Activated CD8-positive, alpha-beta memory T cell treated with anti-CD3 and anti-CD28 coated beads for 1 hour (primary cell): ENCODE data around the gene KDM4C.
"Not testable (repeated sequence)": the region's sequence is repeated elsewhere in the genome, so short reads cannot be mapped to it uniquely, and the experiment has no call there.

Experiments
- DNase-seq, 2 donors: peaks; one replicate each; pipeline ENCODE4 v3.0.0-alpha.2; 2020; ENCODE audit warnings: low read depth in 1 of 2; ENCODE audit errors: extremely low read depth in 1 of 2

The KDM4C gene

DNA sequence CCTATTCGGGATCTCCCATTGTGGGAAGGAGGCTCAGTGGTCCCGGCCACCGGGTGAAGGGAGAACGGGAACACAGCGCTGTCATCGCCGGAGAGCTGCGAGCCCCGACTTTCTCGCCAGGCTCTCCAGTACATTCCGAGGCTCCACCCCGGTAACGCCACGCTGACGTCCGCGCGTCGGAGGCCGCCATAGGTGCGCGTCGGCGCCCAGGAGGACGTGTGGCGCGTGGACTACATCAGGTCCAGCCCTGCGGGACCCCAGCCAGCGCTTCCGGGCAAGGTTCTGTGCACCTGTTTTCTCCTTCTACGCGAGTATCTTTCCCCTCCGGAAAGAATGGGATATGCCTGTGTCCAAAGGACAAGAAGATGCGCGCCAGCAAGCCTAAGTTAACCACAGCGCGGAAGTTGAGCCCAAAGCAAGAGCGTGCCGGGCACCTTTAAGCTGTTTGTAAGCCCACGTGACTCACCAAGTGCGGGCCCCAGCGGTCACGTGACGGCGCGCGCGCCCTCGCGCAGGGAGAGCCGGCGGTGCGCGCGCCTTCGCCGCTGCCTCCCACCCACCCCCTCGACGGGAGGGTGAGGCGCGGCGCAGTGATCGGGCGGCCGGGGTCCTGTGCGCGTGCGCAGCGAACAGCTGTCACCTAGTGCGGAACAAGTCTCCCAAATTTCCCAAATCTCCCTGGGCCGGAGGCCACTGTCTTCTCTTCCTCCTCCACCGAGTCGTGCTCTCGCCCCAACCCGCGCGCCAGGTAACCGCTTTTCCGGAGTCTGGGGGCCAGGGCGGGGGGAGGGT lies at the start of gene KDM4C:
Gene KDM4C, plus strand, starts transcription at position 518 of the 792 bp plus-strand sequence. CDS start 35,016 bp downstream, outside the sequence.
- DNase-seq: peak; percentile 74 to 91

DNA sequence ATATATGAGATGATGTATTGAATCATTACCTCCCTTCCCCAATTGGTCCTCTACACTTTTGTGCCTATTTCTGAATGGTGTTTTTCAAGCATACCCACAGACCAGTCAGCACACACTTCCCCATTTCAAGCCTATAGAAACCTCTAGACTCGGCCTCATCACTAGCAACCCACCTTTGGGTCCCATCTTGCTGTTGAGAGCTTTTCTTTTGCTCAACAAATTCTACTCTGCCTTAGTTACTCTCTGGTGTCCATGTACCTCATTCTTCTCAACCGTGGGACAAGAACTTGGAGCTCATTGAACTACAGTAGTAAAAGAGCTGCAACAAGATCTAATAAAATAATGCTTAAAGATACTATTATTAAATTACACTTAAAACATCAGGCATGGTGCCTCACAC lies 49.0 kb upstream of the KDM4C start:
- no peak for DNase-seq

DNA sequence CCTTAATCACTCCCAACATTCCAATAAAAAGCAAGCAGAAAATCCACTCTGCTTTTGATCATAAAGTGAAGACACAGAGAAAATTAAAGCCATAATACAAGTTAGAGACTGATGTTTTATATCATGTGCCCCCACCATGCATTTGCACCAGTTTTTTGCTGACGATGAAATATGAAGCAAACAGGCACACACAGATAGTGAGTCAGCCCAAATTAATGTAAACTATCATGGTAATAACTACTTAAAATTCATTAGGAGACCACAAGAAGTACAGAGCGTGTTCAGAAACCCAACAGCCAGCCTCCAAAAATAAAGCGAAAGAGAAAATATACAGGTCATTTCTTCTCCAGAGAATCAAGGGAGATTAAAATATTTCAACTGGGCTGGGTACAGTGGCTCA lies 46.4 kb upstream of the KDM4C start:
- DNase-seq: no peak

DNA sequence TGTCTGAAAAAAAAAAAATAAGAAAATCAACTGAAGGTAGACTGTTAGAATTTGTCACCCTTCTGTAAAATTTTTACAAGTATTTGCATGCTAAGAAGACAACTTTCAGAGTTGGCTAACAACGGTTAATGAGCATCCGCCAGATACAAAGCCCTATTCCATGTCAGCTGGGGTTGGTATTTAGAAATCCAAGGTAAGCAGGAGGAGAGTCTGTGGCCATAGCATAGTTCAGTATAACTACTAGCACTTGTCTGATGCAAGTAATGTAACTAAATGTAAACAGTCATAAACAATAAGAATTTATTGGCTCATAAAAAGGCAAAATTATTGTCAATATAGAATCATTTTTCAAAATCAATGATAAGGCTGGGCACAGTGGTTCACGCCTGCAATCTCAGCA lies 45.7 kb upstream of the KDM4C start:
- DNase-seq: no peak

DNA sequence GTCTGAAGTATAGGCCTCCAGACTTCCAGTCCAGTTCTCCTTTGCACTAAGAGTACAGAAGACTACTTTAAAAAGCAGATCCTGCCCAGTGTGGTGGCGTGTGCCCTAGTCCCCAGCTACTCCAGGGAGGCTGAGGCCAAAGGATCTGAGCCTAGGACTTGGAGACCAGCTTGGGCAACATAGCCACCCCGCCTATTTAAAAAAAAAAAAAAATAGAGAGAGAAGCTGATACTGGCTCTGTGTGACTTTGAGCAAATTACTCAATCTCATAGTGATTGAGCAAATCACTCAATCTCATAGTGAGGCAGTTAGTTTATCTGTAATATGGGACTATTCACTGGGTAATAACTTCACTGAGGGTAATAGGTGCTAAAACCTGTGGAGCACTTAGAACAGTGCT lies 43.6 kb upstream of the KDM4C start:
- DNase-seq: no peak

DNA sequence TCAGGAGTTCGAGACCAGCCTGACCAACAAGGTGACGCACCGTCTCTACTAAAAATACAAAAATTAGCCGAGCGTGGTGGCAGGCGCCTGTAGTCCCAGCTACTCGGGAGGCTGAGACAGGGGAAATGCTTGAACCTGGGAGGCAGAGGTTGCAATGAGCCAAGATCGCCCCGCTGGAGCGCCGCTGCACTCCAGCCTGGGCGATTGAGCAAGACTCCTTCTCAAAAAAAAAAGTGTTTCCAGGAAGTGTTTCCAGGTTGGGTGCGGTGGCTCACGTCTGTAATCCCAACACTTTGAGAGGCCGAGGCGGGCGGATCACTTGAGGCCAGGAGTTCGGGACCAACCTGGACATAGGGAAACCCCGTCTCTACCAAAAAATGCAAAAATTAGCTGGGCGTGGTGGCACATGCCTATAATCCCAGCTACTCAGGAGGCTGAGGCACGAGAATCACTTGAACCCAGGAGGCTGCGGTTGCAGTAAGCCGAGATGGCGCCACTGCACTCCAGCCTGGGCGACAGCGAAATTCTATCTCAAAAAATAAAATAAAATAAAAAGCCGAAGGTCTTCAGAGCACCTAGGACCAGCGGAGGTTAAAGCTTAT lies 42.5 kb upstream of the KDM4C start:
- not testable (repeated sequence) for DNase-seq

DNA sequence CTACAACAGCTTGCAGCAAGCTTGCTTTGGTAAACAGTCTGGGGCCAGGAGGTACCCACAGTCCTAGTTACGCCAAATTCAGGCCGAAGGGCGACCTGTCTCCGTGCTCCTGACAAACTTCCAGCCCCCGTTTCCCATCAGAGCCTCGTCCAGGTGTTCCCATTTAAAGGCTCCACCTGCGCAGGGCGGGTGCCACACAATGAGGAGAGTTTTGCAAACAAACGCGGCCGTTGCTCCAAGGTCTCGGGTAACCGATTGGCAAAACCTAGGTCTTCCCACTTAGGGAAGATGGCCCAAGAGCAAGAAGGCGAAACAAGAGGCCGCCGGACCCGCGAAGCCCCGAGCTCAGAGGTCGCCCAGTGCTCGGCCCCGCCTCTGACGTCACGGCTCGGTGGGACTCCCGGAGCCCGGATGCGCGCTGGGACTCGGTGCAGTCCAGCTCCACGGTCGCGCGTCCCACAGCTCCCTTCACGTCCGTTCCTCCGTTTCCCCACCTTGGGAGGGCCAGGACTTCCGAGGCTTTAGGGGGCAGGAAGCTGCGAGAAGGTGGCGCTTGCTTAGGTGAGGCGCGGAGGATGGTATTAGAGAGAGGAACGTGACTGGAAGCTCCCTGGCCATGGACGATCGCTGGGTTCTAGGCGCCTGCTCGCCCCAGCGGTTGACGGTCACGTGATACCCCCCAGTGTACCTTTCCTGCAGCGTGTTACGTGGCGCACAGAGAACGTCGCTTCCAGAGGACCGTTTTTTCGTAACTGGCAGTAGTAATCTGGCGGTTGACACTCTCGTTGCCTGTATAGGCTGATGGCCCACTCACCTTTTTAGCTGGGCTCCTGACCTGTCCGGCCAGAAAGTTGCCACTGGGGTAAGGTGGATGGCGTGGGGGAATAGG lies 41.8 kb upstream of the KDM4C start:
- peak; percentile 21 to 47 for DNase-seq

DNA sequence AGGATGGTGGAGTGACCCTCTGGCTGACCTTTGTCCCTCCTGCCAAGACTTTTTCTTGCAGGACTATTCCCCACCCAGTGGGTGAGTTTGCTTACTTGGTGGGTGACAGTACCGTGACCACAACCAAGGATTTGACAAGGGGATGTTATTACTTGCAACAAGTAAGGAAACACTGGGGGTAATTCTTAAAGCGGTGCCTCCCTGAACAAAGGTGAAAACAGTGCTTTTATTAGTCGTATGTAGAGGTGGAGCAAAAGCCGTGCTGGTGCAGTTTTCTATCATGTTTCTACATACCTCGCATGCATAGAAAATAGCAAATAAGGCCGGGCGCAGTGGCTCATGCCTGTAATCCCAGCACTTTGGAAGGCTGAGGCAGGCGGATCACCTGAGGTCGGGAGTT lies 41.0 kb upstream of the KDM4C start:
- no peak for DNase-seq

DNA sequence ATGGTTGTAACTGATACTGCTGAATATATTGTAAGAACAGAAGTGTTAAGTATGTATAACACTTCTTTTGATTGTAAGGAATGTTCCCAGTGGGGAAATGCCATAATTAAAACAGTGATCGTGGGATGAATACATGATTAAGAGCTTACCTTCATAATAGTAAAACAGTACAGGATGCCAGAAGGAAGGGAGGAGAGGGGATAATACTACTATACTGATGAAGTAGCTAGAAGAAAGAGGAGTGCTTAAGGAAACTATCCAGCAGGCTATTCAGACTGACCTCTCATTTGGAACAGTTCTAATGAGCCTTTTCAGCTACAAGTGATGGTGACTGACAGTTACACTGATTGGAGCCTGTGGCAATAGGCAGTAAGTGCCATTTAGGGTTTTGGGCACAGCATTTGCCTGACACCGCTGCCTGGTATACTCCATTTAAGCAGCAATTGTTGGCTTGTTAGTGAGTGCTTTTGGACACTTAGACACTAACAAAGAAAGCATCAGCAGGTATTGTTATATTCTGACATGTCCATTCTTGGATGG lies 33.8 kb upstream of the KDM4C start:
- DNase-seq: no peak

DNA sequence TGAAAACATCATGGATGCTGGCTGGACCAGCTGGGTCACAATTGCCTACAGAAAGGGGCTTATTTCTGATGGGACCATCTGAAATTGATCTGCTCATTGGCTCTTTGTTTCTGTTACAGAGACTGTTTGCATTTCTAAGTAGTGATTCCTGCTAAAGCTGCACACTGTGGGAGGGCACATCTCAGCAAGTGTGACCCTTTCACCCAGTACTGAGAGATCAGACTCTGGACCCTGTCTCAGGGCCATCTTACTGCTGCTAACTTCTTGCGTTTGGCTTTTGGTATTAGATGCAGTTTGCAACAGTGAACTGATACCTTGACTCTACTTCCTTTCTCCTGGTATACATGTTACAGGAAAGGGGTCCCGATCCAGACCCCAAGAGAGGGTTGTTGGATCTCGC lies 24.5 kb upstream of the KDM4C start:
- DNase-seq: no peak

DNA sequence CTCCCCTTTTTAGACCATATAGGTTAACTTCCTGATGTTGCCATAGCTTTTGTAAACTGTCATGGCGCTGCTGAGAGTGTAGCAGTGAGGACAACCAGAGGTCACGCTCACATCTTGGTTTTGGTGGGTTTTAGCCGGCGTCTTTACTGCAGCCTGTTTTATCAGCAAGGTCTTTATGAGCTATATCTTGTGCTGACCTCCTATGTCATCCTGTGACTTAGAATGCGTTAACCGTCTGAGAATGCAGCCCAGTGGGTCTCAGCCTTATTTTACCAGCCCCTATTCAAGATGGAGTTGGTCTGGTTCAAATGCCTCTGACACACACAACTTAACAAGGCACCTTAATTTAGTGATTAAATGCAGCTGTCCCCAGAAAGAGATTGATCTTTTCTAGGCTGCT lies 23.9 kb upstream of the KDM4C start:
- no peak for DNase-seq

DNA sequence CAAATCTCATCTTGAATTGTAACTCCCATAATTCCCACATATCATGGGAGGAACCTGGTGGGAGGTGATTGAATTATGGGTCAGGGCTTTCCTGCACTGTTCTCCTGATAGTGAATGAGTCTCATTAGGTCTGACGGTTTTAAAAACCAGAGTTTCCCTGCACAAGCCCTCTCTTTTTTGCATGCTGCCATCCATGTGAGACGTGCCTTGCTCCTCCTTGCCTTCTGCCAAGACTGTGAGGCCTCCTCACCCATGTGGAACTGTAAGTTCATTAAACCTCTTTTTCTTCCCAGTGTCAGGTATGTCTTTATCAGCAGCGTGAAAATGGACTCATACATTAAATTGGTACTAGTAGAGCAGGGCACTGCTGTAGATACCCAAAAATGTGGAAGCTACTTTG lies 22.4 kb upstream of the KDM4C start:
- DNase-seq: no peak

DNA sequence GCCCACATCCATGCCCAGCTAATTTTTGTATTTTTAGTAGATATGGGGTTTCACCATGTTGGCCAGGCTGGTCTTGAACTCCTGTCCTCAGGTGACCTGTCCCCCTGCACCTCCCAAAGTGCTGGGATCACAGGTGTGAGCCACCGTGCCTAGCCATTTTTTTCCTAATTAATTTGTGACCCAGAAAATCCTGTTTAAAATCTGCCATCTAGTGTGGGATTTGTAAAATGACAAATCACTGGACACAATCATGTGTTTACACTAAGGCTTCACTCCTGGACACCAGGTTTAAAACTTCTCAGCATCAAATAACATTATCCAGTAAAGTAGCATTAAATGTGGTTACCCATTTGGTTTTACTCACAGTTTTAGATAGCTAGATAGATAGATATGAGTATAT lies 18.6 kb upstream of the KDM4C start:
- DNase-seq: no peak

DNA sequence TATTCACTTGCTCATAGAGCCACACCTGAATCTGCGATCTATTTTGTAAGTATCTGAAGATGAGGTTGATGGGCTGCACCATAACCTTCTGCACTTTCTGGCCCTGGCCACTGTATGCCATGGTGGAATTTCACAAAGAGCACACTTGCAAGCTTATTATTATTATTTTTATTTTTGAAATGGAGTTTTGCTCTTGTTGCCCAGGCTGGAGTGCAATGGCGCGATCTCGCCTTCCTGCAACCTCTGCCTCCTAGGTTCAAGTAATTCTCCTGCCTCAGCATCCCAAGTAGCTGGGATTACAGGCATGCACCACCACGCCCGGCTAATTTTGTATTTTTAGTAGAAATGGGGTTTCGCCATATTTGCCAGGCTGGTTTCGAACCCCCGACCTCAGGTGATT lies 8.9 kb upstream of the KDM4C start:
- not testable (repeated sequence) for DNase-seq

DNA sequence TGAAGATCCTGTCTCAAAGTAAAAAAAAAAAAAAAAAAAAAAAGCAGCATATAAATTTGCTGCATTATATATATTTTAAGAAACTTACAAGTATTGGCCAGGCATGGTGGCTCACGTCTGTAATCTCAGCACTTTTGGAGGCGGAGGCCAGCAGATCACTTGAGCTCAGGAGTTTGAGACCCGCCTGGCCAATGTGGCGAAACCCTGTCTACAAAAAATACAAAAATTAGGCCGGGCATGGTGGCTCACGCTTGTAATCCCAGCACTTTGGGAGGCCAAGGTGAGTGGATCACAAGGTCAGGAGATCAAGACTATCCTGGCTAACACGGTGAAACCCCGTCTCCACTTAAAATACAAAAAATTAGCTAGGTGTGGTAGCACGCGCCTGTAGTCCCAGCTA lies 2.9 kb upstream of the KDM4C start:
- not testable (repeated sequence) for DNase-seq

DNA sequence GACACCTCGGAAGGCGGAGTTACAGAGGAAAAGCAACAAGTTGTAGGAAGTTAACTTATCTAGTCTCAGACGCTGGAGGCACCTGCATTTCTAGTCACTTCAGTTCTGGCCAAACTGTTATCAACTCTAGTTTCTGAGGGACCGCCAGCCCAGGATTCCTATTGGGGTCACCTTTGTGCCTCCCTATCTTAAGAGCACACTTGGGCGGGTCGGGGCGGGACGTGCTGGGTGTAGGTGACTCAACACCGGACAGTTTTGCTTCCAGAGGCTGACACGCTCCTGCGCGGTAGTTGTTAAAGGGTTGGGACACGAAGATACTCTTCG lies 679 bp upstream of the KDM4C start:
- DNase-seq: peak in 1 of 2 donors; percentile 48

DNA sequence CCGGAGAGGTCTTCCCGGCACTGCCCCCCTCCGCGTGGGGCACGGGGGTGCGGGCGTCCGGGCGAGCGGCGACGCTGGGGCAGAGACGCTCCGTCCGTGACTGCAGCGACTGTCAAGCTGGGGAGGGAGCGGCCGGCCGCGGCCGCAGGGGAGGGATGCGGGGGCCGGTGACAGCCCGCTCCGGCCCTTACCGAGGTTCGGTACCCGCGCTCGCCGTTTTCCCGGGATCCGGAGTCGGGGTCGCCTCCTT lies 400 bp downstream of the KDM4C start:
- DNase-seq: no peak

DNA sequence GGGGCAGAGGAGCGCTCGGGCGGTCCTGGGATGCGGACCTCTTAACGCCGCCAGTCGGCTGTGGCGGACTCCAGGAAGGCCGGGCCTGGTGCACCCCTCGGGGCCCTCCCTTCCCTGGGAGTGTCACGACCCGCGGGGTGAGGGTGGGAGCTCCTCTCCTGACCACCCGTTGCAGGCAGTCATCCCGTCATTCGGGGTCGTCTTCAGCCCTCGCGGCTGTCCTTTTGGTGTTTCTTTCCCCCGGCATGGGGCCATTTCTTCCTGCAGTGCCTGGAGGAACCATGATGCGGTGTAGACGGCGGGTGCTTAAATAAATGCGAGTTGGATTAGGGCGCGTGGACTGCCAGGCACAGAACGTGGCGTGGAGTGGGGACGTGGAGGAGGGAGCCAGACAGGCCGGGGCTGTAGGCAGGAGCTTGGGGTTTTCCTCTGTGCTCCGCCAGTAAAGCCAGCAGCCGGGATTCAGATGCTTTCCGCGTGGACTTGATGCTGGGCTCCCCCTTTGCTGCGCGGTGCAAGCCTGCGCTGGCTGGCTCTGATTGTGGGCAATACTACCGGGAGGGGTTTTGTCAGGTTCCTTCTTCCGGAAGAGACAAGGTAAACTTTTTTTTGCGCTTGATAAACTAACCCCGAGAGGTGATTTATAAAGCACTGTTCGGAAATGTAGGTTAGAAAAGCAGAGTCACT lies 868 bp downstream of the KDM4C start:
- peak in 1 of 2 donors; percentile 28 for DNase-seq

DNA sequence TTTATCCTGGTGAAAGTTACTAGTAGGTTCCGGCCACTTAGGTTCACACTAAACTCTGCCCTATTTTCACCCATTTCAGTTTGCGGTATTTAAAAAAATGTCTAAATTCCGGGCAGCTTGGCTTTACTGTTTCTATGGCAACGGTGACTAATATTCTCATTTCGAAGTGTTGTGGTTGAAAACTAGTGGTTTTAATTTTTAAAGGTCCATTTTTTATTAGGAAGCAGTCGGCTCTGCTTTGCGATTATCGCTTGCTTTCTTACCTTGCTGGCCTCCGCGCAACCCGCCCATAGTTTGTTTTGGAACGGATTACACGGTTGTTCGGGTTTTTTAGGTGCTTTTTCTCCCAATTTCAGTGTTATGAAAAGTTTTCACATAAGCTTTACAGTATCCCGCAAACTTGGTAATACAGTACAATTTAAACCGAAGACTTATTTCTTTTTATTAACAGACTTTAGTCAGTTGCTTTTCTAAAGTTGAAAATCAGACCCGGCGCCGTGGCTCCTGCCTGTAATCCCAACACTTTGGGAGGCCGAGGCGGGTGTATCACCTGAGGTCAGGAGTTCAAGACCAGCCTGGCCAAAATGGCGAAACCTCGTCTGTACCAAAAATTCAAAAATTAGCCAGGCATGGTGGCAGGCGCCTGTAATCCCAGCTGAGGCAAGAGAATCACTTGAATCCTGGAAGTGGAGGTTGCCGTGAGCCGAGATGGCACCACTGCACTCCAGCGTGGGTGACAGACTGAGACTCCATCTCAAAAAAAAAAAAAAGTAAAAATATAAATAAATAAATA lies 1.6 kb downstream of the KDM4C start:
- peak in 1 of 2 donors; percentile 14 for DNase-seq

DNA sequence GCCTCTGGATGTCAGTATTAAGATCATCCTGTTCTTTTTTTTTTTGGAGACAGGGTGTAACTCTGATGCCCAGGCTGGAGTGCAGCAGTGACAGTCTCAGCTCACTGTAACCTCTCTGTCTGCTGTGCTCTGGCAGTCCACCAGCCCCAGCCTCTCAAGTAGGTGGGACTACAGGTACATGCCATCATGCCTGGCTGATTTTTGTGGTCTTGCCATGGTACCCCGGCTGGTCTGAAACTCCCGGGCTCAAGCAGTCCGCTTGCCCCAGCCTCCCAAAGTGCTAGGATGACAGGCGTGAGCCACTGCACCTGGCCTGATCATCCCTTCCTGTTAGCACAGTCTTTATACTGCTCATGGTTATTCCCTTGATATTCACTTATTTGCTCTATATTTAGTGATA lies 3.5 kb downstream of the KDM4C start:
- DNase-seq: no peak
